C4-2B (cell line): ENCODE measurements around the gene SLC25A19.
A peak's percentile ranks its signal among the peaks of the same experiment; 100 is the strongest.

Experiments
- H3K27ac ChIP-seq: fragments of 450-650 bp; 2 replicates; pipeline ENCODE4 v1.5.1; 2017
- CTCF ChIP-seq: fragments of 450-650 bp; conservative IDR thresholded peaks from 2 replicates; pipeline ENCODE4 v1.5.1; 2017; ENCODE audit warnings: mild to moderate bottlenecking
- ZFX ChIP-seq: fragments of 450-650 bp; IDR thresholded peaks from 2 replicates; pipeline ENCODE4 v1.6.1; 2017

SLC25A19 gene

GRCh38 chr17:75271233-75271954 is 17.8 kb downstream of the SLC25A19 start:
- TF ChIP-seq CTCF, result peak; percentile 98
- TF ChIP-seq ZFX, result peak; percentile 76; the same call in 1 of the 2 replicates
- peak overlapping the region; percentile 90 for H3K27ac ChIP-seq

DNA sequence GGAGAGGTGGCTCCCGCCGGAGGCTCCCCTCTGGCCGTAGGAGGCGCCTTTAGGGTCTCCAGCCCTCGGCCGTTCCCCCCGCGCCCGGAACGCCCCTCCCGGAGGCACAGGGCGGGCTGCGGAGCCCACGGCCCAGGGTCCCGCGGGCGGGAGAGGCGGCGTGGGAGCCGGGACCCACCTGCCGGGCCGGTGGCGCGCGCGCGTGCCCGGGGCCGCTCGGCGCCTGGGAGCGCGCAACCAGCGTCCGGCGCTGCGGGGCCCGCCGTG is 18.3 kb downstream of the SLC25A19 start, which contains the start of gene MIF4GD:
Gene MIF4GD (minus strand): TSS at position 266 of the 267 bp plus-strand sequence. CDS start 1,036 bp downstream, outside the sequence.
- TF ChIP-seq ZFX, result no peak
- TF ChIP-seq CTCF, result no peak
- peak within 1 kb of the TSS; percentile 90 for H3K27ac ChIP-seq

- TF ChIP-seq CTCF (no peak), ZFX (no peak)
- peak overlapping the region; percentile 90 for H3K27ac ChIP-seq
Observed at GRCh38 chr17:75270218-75270965, 18.8 kb downstream of the SLC25A19 start.

GRCh38 chr17:75269844-75270217 is 19.4 kb downstream of the SLC25A19 start:
- H3K27ac ChIP-seq, result peak overlapping the region; percentile 90
- TF ChIP-seq CTCF (no peak), ZFX (no peak)

DNA sequence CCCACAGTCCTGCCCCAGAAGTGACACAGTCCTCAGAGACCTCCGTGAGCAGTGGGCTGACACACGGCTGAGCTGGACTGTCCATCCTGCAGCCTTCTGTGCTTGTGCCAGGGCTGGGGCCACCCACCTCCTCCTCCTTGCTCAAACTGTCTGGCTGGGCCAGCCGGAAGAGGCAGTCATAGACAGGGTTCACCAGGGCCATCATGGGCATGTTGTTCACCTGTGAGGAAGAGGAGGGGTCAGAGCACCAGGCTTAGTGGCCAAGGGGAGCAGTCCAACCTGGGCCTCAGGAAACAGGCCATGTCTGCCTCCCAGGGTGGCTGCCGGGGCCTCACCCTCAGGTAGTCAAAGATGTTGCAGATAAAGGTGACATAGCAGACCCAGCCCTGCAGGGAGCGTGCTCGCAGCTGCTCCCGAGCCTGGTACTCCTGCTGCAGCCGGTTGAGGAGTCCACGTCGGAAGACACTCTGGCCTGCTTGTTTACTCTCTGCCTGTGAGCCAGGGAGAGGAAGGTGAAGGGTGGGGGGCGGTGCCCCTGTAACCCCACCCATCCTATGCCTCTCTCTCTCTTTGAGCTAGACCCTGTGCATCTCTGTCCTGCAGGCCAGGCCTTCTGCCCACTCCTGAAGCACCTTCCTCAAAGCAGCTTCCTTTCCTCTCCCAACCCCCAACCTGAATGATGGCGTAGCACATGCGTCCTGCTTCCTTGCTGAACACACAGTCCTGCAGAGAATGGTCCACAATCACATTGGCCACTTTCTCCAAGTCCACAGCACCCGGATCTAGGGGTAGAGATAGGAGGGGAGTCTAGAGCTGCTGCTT is 21.6 kb downstream of the SLC25A19 start:
- no peak overlapping the region for H3K27ac ChIP-seq
- TF ChIP-seq ZFX (0 out of 2 replicates have a peak, but pooled peaks have one; percentile 16), CTCF (no peak)

GRCh38 chr17:75267153-75267410 is 22.2 kb downstream of the SLC25A19 start:
- TF ChIP-seq CTCF (no peak), ZFX (no peak)
- H3K27ac ChIP-seq, result no peak overlapping the region
